COR-L47 (cell line): ENCODE measurements around the gene MAOB.

ENCODE experiments used
- DNase-seq: peaks from one replicate; lab custom pipeline; 2025; lab: John Stamatoyannopoulos, UW

Gene MAOB

DNA sequence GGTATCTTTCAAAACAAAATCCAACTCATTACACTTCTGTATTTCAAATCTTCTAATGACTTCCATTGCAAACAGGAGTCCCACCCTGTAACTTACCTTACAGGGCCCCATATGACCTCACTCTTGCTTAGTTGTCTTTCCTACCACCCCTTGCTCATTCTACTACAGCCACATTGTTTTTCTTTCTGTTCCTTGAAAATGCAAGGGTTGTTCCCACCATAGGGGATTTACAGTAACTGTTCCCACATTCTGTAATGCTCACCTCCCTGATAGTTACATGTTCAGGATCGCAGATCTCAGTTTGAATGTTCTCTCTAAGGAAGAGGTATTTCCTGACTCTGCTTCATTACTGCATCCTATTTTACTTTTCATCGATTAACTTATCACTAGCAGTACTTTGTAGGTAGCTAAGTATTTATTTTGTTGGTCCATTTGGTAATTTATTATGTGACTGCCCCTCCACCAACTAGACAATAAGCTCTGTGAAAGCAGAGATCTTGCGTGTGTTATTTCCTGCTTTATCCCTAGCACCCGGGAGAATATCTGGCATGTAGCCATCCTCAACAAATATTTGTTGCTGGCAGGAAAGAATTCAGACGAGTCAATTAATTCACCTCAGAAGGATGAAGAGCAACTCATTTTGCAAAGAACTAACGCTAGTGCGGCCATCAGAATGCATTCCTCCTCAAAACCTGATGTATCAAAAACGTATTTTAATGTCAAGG is 21.4 kb downstream of the MAOB start:
- DNase-seq: peak; percentile 45

DNA sequence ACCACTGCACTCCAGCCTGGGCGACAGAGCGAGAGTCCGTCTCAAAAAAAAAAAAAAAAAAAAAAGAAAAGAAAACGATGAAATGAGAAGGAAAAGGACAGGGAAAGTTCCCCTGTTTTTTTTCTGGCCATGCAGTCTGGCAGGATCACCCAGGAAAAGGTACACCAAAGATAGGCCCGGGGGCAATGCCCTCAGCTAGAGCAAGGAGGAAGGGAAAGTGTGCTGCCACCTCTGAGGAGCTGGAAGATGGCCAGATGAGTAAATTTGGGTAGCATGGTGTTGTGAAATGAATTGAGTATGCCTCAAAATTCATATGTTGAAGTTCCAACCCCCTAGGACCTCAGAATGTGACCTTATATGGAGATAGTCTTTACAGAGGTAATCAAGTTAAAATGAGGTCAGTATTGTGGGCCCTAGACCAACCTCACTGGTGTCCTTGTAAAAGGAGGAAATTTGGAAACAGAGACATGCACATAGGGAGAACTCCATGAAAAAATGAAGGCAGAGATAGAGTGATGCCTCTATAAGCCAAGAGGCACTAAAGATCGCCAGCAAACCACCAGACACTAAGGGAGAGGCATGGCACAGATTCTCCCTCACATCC is 28.9 kb downstream of the MAOB start:
- DNase-seq: no peak

DNA sequence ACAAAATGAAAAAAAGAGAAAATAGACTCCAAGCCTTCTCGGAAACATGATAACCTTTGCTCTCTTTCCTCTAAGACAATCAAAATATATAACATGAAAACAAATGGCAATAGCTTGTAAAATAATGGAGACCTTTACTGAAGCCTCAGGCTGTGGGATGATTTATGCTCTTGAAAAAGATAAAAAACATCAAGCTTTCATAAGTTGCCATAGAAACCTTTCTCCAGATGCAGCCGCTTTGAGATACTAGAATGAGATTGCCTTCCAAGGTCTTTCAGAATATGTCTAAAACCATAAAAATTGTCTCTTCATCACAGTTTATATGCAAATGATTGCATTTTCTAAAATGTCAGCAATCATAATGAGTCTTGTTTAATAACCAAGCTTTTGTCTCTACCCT is 31.6 kb downstream of the MAOB start:
- DNase-seq: no peak

DNA sequence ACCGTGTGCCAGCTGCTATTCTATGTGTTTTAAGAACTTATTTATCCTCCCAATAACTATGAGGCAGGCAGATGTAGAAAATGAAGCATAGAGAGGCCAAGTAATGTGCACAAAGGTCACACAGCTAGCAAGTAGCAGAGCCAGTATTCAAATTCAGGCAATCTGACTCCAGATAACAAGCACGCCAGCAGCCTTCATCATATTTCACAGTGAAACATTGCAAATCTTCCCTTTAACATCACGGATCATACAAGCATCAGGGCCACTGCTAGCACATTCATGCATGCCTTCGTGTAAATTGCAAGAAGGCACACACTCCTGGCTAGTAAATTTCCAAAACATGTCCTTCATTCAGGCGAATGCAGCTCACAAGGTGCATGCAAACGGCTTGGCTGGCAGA is 33.1 kb downstream of the MAOB start:
- DNase-seq: no peak

DNA sequence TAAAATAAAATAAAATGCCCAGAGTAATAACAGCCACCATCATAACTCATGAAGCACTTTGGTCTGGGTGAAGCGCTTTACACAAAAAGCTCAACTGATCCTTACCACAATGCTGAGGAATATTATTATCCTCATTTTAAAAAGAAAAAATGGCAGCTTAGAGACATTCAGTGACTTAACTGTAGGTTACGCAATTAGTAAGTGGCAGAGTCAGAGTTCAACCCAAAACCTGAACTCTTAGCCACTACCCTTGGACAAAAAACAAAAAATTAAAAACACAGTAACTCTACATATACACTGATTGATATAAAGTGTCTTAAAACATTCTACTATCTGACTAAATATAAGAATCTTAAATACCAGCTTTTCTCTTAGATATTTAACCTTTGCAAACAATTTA is 34.9 kb downstream of the MAOB start:
- DNase-seq: no peak

DNA sequence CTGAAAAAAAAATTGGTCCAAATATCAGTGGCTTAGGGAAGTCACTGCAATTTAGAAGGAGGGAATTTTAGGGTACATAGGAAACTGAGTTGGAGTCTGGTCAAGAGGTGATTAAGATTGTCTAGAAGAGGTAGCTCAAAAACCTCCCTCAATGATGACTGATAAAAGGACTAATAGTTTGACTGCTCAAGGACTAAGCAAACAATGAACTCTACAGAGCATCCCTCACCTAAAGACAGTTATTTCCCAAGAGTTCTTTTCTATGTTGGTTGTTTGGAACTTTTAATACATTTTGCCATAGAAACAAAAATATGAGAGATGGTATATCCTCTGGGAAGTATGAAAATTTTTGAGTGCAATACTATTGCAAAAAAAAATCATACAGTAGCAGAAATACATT is 35.7 kb downstream of the MAOB start:
- DNase-seq: no peak

DNA sequence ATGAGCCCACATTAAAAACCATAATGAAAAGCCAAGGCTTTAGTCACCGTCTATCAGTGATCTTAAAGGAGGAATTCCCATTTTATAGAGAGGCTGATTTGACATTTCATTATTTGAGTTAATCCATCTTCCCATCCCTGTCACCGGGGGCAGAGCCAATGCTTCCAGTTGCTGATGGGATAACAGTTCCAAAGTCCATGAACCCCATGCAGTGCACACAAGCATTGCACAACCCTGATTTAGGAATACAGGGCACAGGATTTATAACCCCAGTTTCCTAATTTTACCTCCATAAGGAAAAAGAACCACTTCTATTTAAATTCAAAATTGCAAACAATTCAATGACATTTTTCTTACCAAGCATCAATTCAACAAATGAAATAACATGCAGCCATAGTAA is 36.5 kb downstream of the MAOB start:
- DNase-seq: no peak

DNA sequence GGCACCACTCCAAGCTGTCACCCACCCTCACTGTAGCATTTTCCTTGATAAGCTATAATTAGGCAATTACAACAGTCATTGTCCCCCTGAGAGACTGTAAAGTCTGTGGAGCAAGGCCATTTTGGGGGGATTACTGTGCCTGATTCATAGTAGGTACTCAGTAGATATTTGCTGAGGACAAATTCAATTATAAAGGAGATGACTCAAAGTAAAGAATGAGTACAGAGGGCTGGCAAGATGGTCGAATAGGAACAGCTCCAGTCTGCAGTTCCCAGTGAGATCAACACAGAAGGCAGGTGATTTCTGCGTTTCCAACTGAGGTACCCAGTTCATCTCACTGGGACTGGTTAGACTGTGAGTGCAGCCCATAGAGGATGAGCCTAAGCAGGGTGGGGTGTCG is 42.0 kb downstream of the MAOB start:
- peak; percentile 5 for DNase-seq

DNA sequence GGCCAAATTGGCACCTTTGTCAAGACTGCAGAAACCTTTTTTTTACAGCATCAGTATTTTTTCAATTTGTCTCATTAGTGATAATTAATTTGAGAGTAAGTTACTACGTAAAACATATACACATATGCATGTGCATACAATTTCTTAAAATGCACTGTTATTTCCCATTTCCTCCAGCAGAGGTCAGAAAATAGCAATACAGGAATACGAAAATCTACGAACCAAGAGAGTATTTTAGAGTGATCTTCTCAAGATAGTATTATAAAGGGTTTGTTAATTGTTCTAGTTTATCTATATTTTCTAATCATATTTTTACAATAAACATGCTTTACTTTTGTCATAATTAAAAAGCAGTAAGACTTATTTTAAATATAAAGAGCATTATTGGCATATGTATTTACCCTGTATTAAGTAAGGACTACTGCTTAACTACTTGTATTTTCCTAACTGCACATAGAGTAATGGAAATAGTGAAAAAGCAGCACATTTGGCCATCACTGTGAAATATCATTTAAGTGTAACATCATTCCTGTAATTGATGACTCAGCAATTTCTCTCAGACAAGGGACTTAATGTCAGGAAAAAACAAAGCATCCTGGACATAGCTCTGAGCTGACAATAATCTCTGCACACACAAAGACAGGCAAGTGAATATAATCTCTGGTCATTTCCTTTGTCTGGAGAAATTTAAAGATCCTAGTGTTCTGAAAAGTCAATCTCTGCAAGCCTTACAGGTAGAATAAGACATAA is 45.6 kb downstream of the MAOB start:
- peak; percentile 0 for DNase-seq

DNA sequence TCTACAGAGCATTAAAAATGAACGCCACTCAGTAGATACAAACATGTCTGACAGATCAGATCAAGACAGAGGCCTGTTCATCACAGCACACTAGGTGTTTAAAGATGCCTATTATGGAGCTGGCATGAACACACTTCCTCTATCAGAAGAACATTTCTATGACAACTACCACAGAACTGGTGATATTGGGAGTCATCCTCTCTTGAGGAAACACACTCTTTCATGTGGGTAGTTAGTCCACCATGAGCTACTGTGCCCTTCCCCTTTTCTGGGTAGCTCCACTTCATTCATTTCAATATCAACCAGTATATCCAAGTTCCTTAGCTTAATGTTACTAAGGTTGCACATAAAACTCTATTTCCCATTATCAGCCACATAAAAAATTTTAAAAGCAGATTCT is 46.7 kb downstream of the MAOB start:
- DNase-seq: no peak

DNA sequence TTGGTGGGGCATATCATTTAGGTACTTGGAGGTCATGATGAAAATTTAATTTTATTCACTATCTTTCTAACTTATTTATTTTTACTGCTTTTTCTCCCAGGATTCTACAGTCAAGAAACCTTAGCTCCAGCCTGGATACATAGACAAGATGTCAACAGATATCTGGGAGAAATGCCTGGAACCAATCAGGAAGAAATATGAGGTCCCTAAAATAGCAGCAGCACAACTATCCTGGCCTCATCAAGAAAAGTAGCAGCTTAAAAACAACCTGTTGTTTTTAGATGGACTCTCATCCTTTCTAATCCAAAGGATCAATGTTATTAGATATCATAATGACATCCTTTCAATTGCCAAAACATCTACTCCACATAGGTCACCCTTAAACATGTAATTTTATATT is 54.5 kb downstream of the MAOB start:
- DNase-seq: no peak

DNA sequence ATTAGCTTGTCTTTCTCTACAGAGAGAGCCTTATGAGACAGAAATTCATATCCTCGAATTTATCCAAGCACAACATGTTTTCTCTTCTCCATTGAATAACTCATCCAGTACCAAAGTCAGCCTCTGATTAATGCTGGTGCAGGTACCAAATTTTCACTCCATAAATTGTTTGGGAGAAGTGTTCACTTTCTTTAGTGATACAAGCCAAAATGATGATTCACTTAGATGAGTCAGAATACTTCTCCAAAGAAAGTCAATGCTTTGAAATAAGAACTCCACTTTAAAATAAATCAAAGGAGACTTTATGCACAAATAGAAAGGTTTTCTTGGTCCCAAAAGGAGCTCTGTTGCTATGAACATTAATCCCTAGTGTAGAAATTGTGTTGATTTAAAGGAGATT is 60.2 kb downstream of the MAOB start:
- no peak for DNase-seq

DNA sequence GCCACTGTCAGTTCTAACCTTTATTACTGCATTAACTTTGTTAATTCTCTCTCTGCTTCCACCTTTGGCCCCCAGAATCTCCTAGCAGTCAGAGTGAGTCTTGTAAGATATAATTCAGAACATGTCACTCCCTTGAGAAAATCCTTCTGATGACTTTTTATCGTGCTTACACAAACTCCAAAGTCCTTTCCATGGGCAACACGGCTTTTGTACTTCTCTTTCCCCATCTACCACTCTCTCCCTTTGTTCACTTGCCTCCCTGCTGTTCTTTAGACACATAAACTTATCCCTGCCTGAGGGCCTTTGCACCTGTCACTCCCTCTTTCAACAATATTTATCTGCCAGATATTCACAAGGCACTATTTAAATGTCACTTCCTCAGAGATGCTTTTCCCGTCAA is 64.8 kb downstream of the MAOB start:
- DNase-seq: no peak

DNA sequence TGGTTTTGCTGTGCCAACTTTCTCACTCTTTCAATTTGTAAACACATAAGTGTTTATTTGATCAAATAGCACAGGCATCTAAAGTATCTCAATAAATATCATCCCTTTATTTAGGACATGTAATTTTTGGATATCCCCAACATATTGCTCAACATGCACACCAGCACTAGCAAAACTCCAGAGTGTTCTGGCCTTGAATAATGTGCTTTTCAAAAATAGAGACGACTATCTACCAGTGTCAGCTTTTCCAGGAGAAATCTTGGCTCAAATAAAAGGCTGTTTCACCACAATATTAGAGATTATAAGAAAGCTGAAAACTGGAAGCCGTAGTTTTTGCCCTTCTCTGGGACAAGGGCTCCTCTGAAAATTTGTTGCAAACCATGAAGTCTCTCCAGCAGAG is 67.0 kb downstream of the MAOB start:
- no peak for DNase-seq

DNA sequence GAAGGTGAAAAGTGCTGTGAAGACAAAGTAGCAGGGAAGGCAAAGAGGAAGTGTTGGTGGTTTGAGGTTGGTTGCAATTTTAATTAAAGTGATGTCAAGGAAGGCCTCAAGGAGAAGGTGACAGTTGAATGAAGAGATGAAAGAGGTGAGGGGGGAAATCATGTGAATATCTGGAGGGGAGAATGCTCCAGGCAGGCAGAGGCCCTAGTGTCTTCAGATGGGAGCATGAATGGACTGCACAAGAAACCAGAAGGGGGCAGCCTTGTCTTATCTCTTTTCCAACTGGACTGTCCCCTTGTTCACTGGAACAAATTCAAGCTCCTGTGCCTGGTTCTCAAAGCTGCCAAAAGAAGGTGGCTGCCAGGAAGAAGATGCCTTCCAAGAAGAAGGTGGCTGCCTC is 68.4 kb downstream of the MAOB start:
- no peak for DNase-seq

DNA sequence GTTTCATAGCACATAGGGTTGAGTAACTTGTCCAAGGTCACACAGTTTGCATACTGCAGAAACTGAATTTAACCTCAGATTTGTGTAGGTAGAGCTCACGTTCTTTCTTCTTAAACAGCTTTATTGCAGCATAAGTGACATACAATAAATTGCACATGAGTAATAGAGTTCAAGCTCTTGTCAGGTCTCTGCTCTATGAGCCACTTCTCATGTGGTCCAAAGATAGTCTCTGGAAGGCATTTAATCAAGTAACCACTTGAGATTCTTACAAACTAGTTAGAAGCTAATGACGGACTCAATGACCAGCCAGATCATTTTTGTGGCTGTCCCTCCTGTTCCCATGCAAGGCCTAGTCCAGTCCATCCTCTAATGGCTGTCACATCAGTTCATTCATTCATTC is 68.9 kb downstream of the MAOB start:
- DNase-seq: no peak

DNA sequence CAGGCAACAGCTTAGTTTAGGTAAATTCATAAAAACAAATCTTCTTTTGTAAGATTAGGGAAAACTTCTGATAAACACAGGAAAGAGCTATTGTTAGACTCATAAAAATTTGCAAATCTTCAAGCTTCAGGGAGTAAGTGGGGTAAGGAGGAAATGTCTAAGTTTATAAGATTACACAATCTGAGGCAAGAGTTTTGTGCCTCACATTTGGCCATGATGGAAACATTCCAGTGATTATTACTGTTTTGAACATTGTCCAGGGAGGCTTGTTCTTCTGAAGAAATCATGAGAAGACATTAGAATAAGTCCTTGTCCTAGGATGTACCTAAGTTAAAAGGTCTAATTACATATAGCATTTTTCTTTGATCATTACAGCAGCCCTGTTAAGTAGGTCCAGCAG is 72.8 kb downstream of the MAOB start:
- DNase-seq: no peak

DNA sequence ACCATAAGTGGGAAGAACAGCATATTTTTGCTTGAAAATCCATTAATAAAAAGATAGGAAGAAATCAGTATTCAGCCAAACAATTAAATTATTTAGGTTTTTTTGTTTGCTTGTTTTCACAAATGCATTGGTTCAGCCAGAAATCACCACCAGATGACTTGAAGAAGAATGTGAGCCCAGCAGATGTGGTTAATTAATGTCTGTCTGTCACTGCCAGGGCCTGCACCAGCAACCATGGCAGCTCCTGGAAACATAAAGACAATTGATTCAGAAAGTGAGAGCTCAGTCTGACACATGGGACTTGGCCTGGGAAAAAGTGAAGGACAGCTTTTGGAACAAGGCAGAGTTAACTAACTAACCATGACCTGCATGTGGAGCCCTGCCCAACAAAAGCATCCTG is 74.0 kb downstream of the MAOB start:
- DNase-seq: no peak

DNA sequence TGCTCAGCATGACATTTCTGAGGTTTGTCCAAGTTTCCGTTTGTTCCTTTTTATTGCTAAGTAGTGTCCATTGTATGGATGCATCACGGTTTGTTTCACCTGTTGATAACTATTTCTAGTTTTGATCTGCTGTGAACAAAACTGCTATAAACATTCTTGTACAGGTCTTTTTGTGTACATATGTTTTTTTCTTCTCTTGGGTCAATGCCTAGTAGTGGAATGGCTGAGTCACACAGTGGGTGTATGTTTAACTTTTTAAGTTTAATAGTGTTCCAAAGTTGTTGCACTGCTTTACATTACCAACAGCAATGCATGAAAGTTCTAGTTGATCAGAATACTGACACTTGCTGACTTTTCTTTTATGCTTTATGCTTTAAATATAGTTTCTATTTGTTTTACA is 76.7 kb downstream of the MAOB start:
- DNase-seq: no peak

DNA sequence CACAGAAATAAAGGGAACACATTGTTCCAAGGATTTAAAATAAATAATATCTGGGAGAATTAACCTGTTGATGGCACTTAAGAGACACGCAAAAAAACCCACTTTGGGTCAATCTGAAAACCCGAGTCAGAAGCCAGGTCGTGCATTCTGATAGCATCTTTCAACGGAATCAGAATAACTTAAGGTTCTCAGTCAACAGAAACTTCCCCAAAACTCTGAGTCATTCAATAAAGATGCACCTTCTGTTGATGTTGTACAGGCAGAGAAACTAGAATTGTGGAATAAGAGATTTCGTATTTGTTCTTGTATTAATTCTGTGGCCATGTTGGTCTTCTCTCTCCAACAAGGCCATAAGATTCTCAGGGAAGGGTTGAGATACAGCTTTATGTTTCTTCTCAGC is 78.2 kb downstream of the MAOB start:
- no peak for DNase-seq

DNA sequence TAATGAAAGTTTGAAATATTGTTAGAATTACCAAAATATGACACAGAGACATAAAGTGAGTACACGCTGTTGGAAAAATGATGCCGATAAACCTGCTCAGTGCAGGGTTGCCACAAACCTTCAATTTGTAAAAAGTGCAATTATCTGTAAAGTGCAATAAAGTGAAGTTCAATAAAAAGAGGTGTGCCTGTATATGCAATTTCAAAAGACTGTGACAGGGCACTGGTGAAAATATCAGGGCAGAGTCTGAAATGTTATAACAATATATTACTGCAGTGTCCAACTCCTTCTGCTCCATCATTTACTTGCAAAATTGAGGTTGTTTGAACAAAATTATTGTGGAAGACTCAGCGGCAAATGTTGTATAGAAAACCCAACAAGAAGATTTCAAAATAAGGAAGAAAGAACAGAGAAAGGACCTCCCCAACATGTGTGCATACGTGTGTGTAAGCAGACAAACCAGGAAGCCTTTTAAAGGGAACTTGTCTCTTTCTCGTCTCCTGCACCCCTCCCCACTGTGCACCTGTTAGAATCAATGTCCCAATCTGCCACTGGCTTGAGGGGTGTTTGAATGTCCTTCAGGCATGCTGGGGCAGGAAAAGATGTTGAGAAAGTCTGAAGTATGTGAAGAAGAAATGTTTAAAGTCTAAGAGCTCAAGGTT is 96.2 kb downstream of the MAOB start:
- no peak for DNase-seq

DNA sequence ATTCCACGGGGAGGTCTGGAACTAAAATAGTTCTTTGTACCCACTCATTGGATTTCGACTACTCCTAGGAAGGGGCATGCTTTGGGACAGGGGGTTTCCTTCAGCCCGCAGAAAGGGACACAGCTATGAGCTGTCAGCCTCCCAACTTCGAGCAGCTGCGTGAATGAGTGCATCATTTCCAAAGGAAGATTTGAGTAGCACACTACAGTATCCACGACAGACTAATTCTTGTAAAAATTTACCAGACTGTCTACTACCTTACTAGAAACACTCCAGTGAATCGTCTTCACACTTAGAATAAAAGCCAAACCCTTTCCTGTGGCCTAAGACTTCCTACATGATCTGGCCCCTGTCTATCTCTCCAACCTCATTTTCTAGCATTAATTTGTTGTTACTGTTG is 124.2 kb downstream of the MAOB start:
- no peak for DNase-seq

DNA sequence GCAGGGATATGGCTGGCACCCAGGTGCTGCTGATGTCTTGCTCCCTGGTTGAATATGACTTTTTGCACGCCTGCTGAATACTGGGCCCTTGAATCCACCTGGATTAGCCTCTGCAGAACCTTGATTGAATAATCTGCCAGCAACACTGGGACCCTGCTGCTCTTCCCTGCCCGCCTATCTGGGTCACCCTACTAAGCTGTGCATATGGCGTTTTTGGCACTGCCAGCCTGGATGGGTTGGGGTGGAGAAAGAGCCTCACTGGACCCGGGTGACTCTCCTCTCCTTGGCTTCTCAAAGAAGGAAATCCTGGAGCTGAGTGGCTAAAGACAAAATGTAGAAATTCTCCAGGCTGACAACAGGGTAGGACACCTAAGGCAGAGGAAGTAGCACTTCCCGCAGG is 126.2 kb downstream of the MAOB start:
- no peak for DNase-seq
